Psoas muscle (tissue), 8 donors: ENCODE measurements around the gene PDLIM1. TPM values are rescaled to one million over a fixed set of nuclear protein-coding genes. Genes with fewer than 3 reads are reported as not detected.
"Not testable (repeated sequence)": the region's sequence is repeated elsewhere in the genome, so short reads cannot be mapped to it uniquely, and the experiment has no call there.

Experiments used
- ATAC-seq, 4 donors: fragments of 200-7000 bp; cut with Tn5 transposase; one replicate each; pipeline ENCODE4 v1.9.1; 2020; ENCODE audit warnings: moderate library complexity in 3 of 4, mild to moderate bottlenecking in 2 of 4
- DNase-seq, 2 donors: peaks; one replicate each; pipeline ENCODE4 v3.0.0-alpha.2; 2020
- H3K27ac ChIP-seq: fragments of 200-600 bp; one replicate; pipeline ENCODE4 v1.8.0; 2022
- H3K27me3 ChIP-seq, 3 donors: fragments of 200-600 bp in 1 of 3; one replicate each; pipeline versions ENCODE4 v1.6.1 to v1.8.0; 2013 to 2022; ENCODE audit warnings: low read length in 2 of 3, mild to moderate bottlenecking in 2 of 3, moderate library complexity in 1 of 3; ENCODE audit not compliant: insufficient read depth in 3 of 3
- H3K36me3 ChIP-seq, 2 donors: fragments of 200-600 bp in 1 of 2; one replicate each; pipeline versions ENCODE4 v1.6.1 to v1.8.0; 2013 to 2022; ENCODE audit warnings: low read depth in 1 of 2, mild to moderate bottlenecking in 1 of 2, moderate library complexity in 1 of 2; ENCODE audit not compliant: insufficient read depth in 1 of 2
- H3K4me1 ChIP-seq: fragments of 200-600 bp; one replicate; pipeline ENCODE4 v1.8.0; 2022
- H3K4me3 ChIP-seq: fragments of 200-600 bp; one replicate; pipeline ENCODE4 v1.8.0; 2022; ENCODE audit warnings: mild to moderate bottlenecking
- H3K9me3 ChIP-seq: fragments of 200-600 bp; one replicate; pipeline ENCODE4 v1.8.0; 2022
- WGBS, 3 donors: extraction: QIAGEN DNeasy Blood & Tissue Kit; methylation state at CpG; one replicate each; pipeline versions ENCODE4 v1.1.6 to v1.1.7; 2013; 5-methylcytosine and 5-hydroxymethylcytosine counted together
- intact Hi-C, 2 donors: fragments of 100-400 bp; cut with DNase I; formaldehyde crosslinking; loops; one replicate each; pipeline versions ENCODE4 v1.11.0 to v1.14.2; 2022
- polyA plus RNA-seq, 3 donors: library from polyadenylated mRNA; stranded (reverse); fragments of 200-250 nt; gene quantifications; one replicate each; pipeline ENCODE4 v1.2.3, GENCODE V29; 2013
- total RNA-seq, 4 donors: library from RNA; stranded (reverse); fragmentation: NEBNext Ultra II Directional in 2 of 4; extraction: Animal tissue kit (Norgen Biotek cat#: 25700) in 2 of 4; gene quantifications; one replicate each; pipeline versions ENCODE4 v1.2.1 to v1.2.4, GENCODE V29; 2021 to 2023
- TF ChIP-seq, protein P1 (sequence below): fragments of 200-600 bp; IDR thresholded peaks from one replicate; pipeline ENCODE4 v1.8.0; 2022; ENCODE audit warnings: antibody characterized with exemption
- donor health status: healthy with polysubstance abuse.
- donor health status: DM: no; HTN: no; CAD: no; lungs with moderate emphysema.
- donor health status: Bipolar disorder and iron deficiency.
- donor health status: healthy.
- donor health status: DM: yes; HTN: yes; CAD: no.
- donor health status: DM: no; HTN: no; CAD: no.
- donor health status: DM: no; HTN: no; CAD: no.
- donor health status: DM: yes; HTN: yes; CAD: no.

The PDLIM1 gene
- total and polyA plus RNA-seq, 7 donors, result 97.3 to 504 (median 325) TPM

DNA sequence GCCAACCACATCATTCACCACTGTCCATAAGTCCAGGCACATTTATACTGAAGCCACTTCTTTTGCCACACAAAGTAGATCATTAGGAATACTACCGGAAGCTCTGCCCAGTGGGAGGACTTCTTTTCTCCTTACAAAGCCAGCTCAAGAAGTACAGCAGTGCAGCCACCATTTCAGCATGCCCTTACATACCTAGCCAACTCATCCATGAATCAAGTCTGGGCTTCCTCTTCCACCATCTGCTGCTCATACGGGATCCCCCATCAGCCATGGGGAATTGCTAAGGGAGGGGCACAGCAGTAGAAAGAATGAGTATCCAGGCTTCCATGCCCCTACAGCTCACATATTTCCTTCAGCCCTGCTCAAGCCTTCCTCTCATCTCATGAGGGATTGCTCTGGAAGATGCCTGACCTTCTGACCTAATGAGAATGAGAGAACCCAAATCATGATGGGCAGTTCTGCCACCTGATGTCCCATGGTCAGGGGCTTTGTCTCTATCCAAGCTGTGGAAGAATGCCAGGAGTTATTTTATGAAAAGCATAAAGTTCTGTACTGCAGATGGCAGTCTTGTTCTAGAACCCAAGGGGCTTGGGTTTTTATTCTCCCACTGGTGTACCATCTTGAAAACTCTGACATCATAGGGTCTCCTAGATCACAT, 57.3 kb downstream of the PDLIM1 start:
- TF ChIP-seq, protein P1, sequence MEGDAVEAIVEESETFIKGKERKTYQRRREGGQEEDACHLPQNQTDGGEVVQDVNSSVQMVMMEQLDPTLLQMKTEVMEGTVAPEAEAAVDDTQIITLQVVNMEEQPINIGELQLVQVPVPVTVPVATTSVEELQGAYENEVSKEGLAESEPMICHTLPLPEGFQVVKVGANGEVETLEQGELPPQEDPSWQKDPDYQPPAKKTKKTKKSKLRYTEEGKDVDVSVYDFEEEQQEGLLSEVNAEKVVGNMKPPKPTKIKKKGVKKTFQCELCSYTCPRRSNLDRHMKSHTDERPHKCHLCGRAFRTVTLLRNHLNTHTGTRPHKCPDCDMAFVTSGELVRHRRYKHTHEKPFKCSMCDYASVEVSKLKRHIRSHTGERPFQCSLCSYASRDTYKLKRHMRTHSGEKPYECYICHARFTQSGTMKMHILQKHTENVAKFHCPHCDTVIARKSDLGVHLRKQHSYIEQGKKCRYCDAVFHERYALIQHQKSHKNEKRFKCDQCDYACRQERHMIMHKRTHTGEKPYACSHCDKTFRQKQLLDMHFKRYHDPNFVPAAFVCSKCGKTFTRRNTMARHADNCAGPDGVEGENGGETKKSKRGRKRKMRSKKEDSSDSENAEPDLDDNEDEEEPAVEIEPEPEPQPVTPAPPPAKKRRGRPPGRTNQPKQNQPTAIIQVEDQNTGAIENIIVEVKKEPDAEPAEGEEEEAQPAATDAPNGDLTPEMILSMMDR, result no peak
- no peak for ATAC-seq
- DNase-seq, result no peak
- Histone ChIP-seq H3K27me3 (no peaks in the 10 kb centered on the region), H3K4me1 (peaks cover 8% of the 10 kb centered on the region), H3K4me3 (no peak overlapping the region), H3K9me3 (no peaks in the 10 kb centered on the region), H3K27ac (no peak overlapping the region), H3K36me3 (peaks cover 3 to 48% of the 10 kb centered on the region in 2 donors)
- 62 to 69% (median 67%) methylated on average over 2 of the region's 2 CpGs for WGBS, 3 donors
- intact Hi-C loops, result no loop called here

DNA sequence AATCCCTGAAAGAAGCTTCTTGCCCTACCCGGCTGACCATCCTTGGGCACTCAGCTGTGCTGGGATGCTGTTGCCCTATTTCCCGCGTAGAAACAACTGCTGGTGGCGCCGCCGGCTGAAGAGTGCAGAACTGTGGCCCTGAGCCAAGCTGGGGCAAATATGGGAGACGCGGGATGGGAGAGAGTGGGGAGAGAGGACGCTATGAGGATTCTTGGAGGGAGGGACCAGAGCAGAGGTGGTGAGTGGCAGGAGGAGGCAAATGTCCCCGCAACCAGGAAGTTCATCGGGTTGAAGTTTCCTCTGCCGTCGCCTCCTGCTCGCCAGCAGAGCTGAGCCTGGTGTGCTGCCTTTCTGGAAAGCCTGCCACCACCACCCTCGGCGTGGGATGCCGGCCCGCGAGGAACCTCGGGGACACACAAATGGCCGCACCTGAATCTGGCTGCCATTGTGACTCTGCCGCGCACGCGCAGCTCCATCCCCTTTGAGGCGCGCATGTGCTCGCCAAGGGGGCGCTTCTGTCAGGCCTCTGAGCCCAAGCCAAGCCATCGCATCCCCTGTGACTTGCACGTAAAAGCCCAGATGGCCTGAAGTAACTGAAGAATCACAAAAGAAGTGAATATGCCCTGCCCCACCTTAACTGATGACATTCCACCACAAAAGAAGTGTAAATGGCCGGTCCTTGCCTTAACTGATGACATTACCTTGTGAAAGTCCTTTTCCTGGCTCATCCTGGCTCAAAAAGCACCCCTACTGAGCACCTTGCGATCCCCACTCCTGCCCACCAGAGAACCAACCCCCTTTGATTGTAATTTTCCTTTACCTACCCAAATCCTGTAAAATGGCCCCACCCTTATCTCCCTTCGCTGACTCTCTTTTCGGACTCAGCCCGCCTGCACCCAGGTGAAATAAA, 59.9 kb downstream of the PDLIM1 start:
- H3K27ac ChIP-seq, H3K9me3 ChIP-seq, H3K4me1 ChIP-seq, H3K27me3 ChIP-seq, intact Hi-C loops: not testable (repeated sequence)
- ATAC-seq (peak in 3 of 4 donors; percentile 31 to 34 (median 33)), DNase-seq (peak in 1 of 2 donors; percentile 64)
- WGBS, 3 donors, result 41 to 46% (median 44%) methylated on average over 32 to 36 of the region's 36 CpGs
- Histone ChIP-seq H3K4me3 (peak overlapping the region; percentile 44), H3K36me3 (peaks cover 0 to 28% of the 10 kb centered on the region in 2 donors)

DNA sequence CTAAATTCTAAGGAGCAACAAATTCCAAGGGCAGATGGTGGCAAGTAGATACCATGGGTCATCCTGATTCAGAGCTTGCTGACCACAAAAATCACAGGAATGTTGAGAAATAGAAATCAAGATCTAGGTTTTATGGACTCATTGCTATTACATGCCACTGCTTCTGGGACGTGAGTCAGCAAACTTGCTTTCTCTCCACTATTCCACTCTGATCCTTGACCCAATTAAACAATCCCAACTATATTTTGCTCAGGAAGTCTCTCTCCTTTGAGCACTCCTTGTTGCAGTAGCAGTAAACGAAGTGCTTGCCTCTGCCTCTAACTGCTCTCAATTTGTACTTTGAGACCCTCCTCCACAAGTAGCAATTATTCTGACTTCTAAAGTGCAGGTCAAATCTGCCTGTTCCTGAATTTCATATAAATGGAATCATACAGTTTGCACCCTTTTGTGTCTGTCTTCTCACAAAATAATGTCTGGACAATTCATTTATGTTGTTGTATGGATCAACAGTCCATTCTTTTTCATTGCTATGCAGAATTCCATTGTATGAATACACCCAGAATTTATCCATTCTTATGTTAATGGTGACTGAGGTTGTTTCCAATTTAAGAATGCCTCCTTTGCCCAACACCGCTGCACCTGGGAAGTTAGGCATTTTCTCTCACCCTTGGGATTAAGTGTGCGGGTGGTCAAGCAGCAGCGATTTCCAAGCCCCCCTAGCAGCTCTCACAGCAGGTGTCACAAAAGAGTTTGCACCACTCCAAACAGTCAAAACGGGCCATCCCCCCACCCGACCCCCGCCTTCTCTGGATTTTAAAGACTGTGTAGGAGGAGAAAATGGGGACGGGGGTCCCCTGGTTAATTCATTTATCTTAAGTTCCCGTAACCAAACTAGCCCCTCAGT, 60.8 kb downstream of the PDLIM1 start:
- Histone ChIP-seq H3K4me3 (no peak overlapping the region), H3K27ac (no peak overlapping the region), H3K9me3 (no peaks in the 10 kb centered on the region), H3K4me1 (no peaks in the 10 kb centered on the region), H3K27me3 (no peaks in the 10 kb centered on the region), H3K36me3 (peaks cover 0 to 26% of the 10 kb centered on the region in 2 donors)
- TF ChIP-seq, protein P1, result no peak
- 52 to 61% (median 58%) methylated on average over 10 of the region's 10 CpGs for whole genome bisulfite sequencing, 3 donors
- ATAC-seq (peak in 2 of 4 donors; percentile 16 to 29), DNase-seq (no peak)
- intact Hi-C loops, result no loop called here

DNA sequence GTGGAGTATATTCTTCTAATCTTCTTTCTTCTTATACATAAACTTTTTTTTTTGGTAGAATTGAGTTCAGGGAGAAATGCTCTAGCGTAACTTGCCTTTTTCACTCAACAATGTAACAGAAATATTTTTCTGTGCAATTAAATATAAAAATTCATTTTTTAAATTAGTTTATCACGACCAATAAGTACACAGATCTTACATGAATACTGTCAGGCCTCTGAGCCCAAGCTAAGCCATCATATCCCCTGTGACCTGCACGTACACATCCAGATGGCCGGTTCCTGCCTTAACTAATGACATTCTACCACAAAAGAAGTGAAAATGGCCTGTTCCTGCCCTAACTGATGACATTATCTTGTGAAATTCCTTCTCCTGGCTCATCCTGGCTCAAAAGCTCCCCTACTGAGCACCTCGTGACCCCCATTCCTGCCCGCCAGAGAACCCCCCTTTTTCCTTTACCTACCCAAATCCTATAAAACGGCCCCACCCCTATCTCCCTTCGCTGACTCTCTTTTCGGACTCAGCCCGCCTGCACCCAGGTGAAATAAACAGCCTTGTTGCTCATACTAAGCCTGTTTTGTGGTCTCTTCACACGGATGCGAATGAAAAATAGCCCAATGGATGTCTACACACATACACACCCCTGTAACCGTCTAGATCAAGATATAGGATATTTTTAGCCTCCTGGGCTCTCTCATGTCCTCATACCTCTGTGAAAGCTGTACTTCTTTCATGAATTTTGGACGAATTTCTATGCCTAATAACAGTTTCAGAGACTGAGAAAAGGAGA, 61.7 kb downstream of the PDLIM1 start:
- H3K36me3 ChIP-seq, result peaks cover 0 to 17% of the 10 kb centered on the region in 2 donors
- H3K4me3 ChIP-seq, intact Hi-C loops, H3K27me3 ChIP-seq, DNase-seq, H3K4me1 ChIP-seq, H3K9me3 ChIP-seq, ATAC-seq, H3K27ac ChIP-seq: not testable (repeated sequence)
- WGBS, 3 donors, result 82 to 85% (median 83%) methylated on average over 11 to 14 of the region's 14 CpGs

DNA sequence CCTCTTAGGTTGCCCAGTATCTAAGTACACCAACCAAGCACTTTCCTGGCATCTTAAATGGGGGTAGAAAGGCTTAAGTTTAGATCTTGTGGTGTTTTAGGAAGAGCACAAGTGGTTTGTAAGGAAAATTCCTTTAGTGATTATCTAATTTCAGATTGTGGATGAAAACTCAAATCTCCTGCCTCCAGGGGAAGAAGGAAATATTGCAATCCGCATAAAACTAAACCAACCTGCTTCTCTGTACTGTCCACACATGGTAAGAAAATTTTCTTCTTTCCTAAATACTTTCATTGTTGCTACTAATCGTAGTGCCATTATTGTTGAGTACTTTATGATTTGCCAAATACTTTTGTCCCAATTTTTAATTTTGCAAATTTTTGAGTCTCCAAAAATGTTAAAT, 65.7 kb downstream of the PDLIM1 start:
- H3K9me3 ChIP-seq, result no peaks in the 10 kb centered on the region
- no peaks in the 10 kb centered on the region for H3K27me3 ChIP-seq
- H3K27ac ChIP-seq, result no peak overlapping the region
- intact Hi-C loops, result no loop called here
- no peaks in the 10 kb centered on the region for H3K4me1 ChIP-seq
- DNase-seq (no peak), ATAC-seq (no peak)
- TF ChIP-seq, protein P1, result no peak
- H3K4me3 ChIP-seq, result no peak overlapping the region
- WGBS, 3 donors, result 46 to 85% (median 62%) methylated on average over 2 of the region's 2 CpGs
- H3K36me3 ChIP-seq, result no peaks in the 10 kb centered on the region
